Activated CD4-positive, alpha-beta T cell treated with anti-CD3 and anti-CD28 coated beads, Interleukin-2, amount 50 U/mL, for 1 hour (primary cell): ENCODE measurements around the gene TCHP.
"Not testable (repeated sequence)": the region's sequence is repeated elsewhere in the genome, so short reads cannot be mapped to it uniquely, and the experiment has no call there.

Experiments used
- DNase-seq: peaks from one replicate; pipeline ENCODE4 v3.0.0-alpha.2; 2020

The TCHP gene

GRCh38 chr12:109879351-109880042, 20.6 kb upstream of the TCHP start:
- no peak for DNase-seq

- peak; percentile 87 for DNase-seq
Observed at GRCh38 chr12:109880043-109880931, 19.8 kb upstream of the TCHP start, which contains the start of gene GLTP. Gene GLTP, minus strand, starts transcription at chr12:109880541. Its CDS starts 167 bp downstream, at chr12:109880374.

- DNase-seq: no peak
Observed at GRCh38 chr12:109880938-109881337, 19.1 kb upstream of the TCHP start.

- no peak for DNase-seq
Observed at GRCh38 chr12:109881752-109882151, 18.3 kb upstream of the TCHP start.

GRCh38 chr12:109883461-109883860, 16.6 kb upstream of the TCHP start:
- DNase-seq: no peak

- DNase-seq: no peak
Observed at GRCh38 chr12:109885616-109886015, 14.5 kb upstream of the TCHP start.

GRCh38 chr12:109888179-109889020, 11.7 kb upstream of the TCHP start:
- no peak for DNase-seq

- no peak for DNase-seq
Observed at GRCh38 chr12:109890620-109891170, 9.4 kb upstream of the TCHP start.

- not testable (repeated sequence) for DNase-seq
Observed at GRCh38 chr12:109891731-109892130, 8.3 kb upstream of the TCHP start.

- DNase-seq: no peak
Observed at GRCh38 chr12:109892165-109892715, 7.8 kb upstream of the TCHP start.

- DNase-seq: no peak
Observed at GRCh38 chr12:109892748-109893147, 7.3 kb upstream of the TCHP start.

GRCh38 chr12:109893261-109893995, 6.6 kb upstream of the TCHP start:
- no peak for DNase-seq

- DNase-seq: no peak
Observed at GRCh38 chr12:109894939-109895338, 5.1 kb upstream of the TCHP start.

GRCh38 chr12:109896188-109896587, 3.9 kb upstream of the TCHP start:
- DNase-seq: no peak

- no peak for DNase-seq
Observed at GRCh38 chr12:109897029-109897428, 3.0 kb upstream of the TCHP start.

- DNase-seq: not testable (repeated sequence)
Observed at GRCh38 chr12:109899345-109899744, 729 bp upstream of the TCHP start.

GRCh38 chr12:109900752-109901580, 892 bp downstream of the TCHP start:
- DNase-seq: no peak

GRCh38 chr12:109902891-109903418, 2.9 kb downstream of the TCHP start:
- no peak for DNase-seq

- no peak for DNase-seq
Observed at GRCh38 chr12:109905301-109905700, 5.2 kb downstream of the TCHP start.

- no peak for DNase-seq
Observed at GRCh38 chr12:109910254-109910968, 10.3 kb downstream of the TCHP start.
